Osteoblast (primary cell): ENCODE results near the gene FBRSL1. TPM values are rescaled to one million over a fixed set of nuclear protein-coding genes. Genes with fewer than 3 reads are reported as not detected.

Experiments used
- DNase-seq: peaks from one replicate; pipeline ENCODE4 v3.0.0; 2011; ENCODE audit warnings: low spot score, mixed read lengths; ENCODE audit not compliant: insufficient read length; ENCODE audit errors: missing footprints
- H2AFZ ChIP-seq: 2 replicates; pipeline ENCODE4 v1.6.0; 2011; ENCODE audit warnings: mild to moderate bottlenecking, low read length
- H3K27ac ChIP-seq: 2 replicates; pipeline ENCODE4 v1.5.1; 2011; ENCODE audit warnings: mild to moderate bottlenecking, low read depth, low read length, moderate library complexity
- H3K27me3 ChIP-seq: 2 replicates; pipeline ENCODE4 v1.6.0; 2012; ENCODE audit warnings: mild to moderate bottlenecking, control low read depth, inconsistent platforms, low read length, moderate library complexity; ENCODE audit not compliant: insufficient read depth
- H3K36me3 ChIP-seq: 2 replicates; pipeline ENCODE4 v1.5.1; 2011; ENCODE audit warnings: mild to moderate bottlenecking, low read length, control low read depth, moderate library complexity; ENCODE audit not compliant: insufficient read depth
- H3K4me1 ChIP-seq: 2 replicates; pipeline ENCODE4 v1.5.1; 2011; ENCODE audit warnings: mild to moderate bottlenecking, low read length, control low read depth, moderate library complexity; ENCODE audit not compliant: insufficient read depth
- H3K4me2 ChIP-seq: 2 replicates; pipeline ENCODE4 v1.6.0; 2011; ENCODE audit warnings: mild to moderate bottlenecking, low read length; ENCODE audit not compliant: insufficient read depth
- H3K4me3 ChIP-seq: fragments of 200-600 bp; sonication (generic); 3 replicates; pipeline ENCODE4 v1.5.1; 2012; ENCODE audit warnings: mild to moderate bottlenecking, low read length, inconsistent platforms; ENCODE audit not compliant: insufficient read depth
- H3K79me2 ChIP-seq: 2 replicates; pipeline ENCODE4 v1.6.0; 2012; ENCODE audit warnings: mild to moderate bottlenecking, low read length, control low read depth, inconsistent platforms; ENCODE audit not compliant: insufficient read depth
- H3K9me3 ChIP-seq: 2 replicates; pipeline ENCODE4 v1.5.1; 2011; ENCODE audit warnings: low read depth, low read length, control low read depth
- H4K20me1 ChIP-seq: 2 replicates; pipeline ENCODE4 v1.6.0; 2012; ENCODE audit warnings: mild to moderate bottlenecking, low read length, control low read depth; ENCODE audit not compliant: insufficient read depth
- CTCF ChIP-seq: IDR thresholded peaks from 2 replicates; pipeline ENCODE4 v1.5.1; 2011; ENCODE audit warnings: mild to moderate bottlenecking, low read depth, low read length, moderate library complexity; ENCODE audit errors: extremely low read depth
- total RNA-seq: library from RNA; depleted of rRNA; stranded (reverse); fragments of >200 nt; gene quantifications from 2 replicates; pipeline ENCODE4 v1.2.3, GENCODE V29; 2012

The FBRSL1 gene
- total RNA-seq, 1 donor = 12.3 TPM

GRCh38 chr12:132523576-132524331 is 33.8 kb downstream of the FBRSL1 start:
- no peak overlapping the region for H3K4me2 ChIP-seq
- no peak overlapping the region for H2AFZ ChIP-seq

DNA sequence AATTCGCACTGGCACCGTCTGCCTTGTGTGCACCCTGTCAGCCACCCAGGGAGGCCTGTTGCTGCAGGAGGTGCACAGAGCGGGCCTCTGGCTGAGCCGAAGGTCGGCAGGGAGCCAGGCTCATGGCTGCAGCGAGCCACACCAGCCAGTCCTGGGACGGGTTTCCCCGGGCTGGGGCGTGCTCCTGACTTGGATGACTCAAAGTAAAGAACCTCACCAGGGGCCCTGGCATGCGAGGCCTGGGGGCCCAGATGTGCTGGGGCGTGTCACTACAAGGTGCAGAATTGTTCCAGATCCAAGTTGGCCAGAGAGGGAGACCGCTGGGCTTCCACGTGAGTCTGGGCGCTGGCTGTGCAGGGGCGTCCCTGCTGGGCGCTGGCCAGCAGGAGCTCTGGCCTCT is 34.5 kb downstream of the FBRSL1 start:
- no peaks in the 10 kb centered on the region for H3K27me3 ChIP-seq
- no peak overlapping the region for H2AFZ ChIP-seq
- no peak overlapping the region for H3K27ac ChIP-seq
- no peak for TF ChIP-seq CTCF
- peak; percentile 97 for DNase-seq
- no peak overlapping the region for H3K4me2 ChIP-seq
- peaks cover 48% of the 10 kb centered on the region for H4K20me1 ChIP-seq
- H3K9me3 ChIP-seq = no peaks in the 10 kb centered on the region
- H3K4me3 ChIP-seq = no peak overlapping the region
- no peaks in the 10 kb centered on the region for H3K79me2 ChIP-seq
- H3K36me3 ChIP-seq = no peaks in the 10 kb centered on the region
- no peaks in the 10 kb centered on the region for H3K4me1 ChIP-seq

More at GRCh38 chr12:132523576-132524331, 33.8 kb downstream of the FBRSL1 start:
- H3K27ac ChIP-seq = no peak overlapping the region
- no peaks in the 10 kb centered on the region for H3K27me3 ChIP-seq
- peak; percentile 99 for DNase-seq
- no peaks in the 10 kb centered on the region for H3K79me2 ChIP-seq
- peak; percentile 67 for TF ChIP-seq CTCF
- H3K4me3 ChIP-seq = no peak overlapping the region
- H3K4me1 ChIP-seq = no peaks in the 10 kb centered on the region
- no peaks in the 10 kb centered on the region for H3K9me3 ChIP-seq
- H4K20me1 ChIP-seq = peaks cover 52% of the 10 kb centered on the region
- H3K36me3 ChIP-seq = no peaks in the 10 kb centered on the region

GRCh38 chr12:132525011-132525832 is 35.3 kb downstream of the FBRSL1 start:
- no peaks in the 10 kb centered on the region for H3K4me1 ChIP-seq
- DNase-seq = peak; percentile 87
- no peak overlapping the region for H2AFZ ChIP-seq
- H3K79me2 ChIP-seq = no peaks in the 10 kb centered on the region
- H3K4me2 ChIP-seq = no peak overlapping the region
- no peaks in the 10 kb centered on the region for H3K9me3 ChIP-seq
- TF ChIP-seq CTCF = no peak
- H3K27ac ChIP-seq = no peak overlapping the region
- no peaks in the 10 kb centered on the region for H3K36me3 ChIP-seq
- no peak overlapping the region for H3K4me3 ChIP-seq
- peaks cover 45% of the 10 kb centered on the region for H4K20me1 ChIP-seq
- no peaks in the 10 kb centered on the region for H3K27me3 ChIP-seq

- no peak overlapping the region for H2AFZ ChIP-seq
- H3K9me3 ChIP-seq = no peaks in the 10 kb centered on the region
- no peaks in the 10 kb centered on the region for H3K4me1 ChIP-seq
- H4K20me1 ChIP-seq = peaks cover 38% of the 10 kb centered on the region
- TF ChIP-seq CTCF = no peak
- H3K79me2 ChIP-seq = no peaks in the 10 kb centered on the region
- H3K27ac ChIP-seq = no peak overlapping the region
- no peaks in the 10 kb centered on the region for H3K36me3 ChIP-seq
- no peak for DNase-seq
- no peak overlapping the region for H3K4me3 ChIP-seq
- no peaks in the 10 kb centered on the region for H3K27me3 ChIP-seq
- H3K4me2 ChIP-seq = no peak overlapping the region
These were observed 36.0 kb downstream of the FBRSL1 start for GRCh38 chr12:132525833-132526455.
